AG08395 (cell line): ENCODE results near the gene DRAM2.
"Not testable (repeated sequence)": the region's sequence is repeated elsewhere in the genome, so short reads cannot be mapped to it uniquely, and the experiment has no call there.

Source experiments
- DNase-seq: peaks from one replicate; pipeline ENCODE4 v3.0.0; 2012; ENCODE audit warnings: mixed read lengths, low spot score

The DRAM2 gene

DNA sequence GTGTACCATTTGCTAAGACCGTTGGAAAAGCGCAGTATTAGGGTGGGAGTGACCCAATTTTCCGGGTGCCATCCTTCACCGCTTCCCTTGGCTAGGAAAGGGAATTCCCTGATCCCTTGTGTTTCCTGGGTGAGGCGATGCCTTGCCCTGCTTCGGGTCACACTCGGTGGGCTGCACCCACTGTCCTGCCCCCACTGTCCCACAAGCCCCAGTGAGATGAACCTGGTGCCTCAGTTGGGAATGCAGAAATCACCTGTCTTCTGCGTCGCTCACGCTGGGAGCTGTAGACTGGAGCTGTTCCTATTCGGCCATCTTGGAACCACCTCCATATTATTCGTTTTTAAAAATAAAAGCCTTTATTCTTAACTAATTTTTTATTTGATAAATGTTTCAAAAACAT is 60.6 kb downstream of the DRAM2 start:
- DNase-seq, result not testable (repeated sequence)

- DNase-seq, result not testable (repeated sequence)
Measured at GRCh38 chr1:111077312-111077711, 62.6 kb downstream of the DRAM2 start.
